ENCODE results near the gene MRLN.

- no peak for TF ChIP-seq CTCF (IDR thresholded peaks at IDR 0.05)
- no peak for TF ChIP-seq EZH2 (IDR thresholded peaks at IDR 0.05)
- no peak for TF ChIP-seq EZH2phosphoT487 (IDR thresholded peaks at IDR 0.05)
Measured at GRCh38 chr10:59770689-59771088, 17.4 kb upstream of the MRLN start.

All from neural progenitor cell (in vitro differentiated cells).